Activated CD4-positive, alpha-beta T cell treated with anti-CD3 and anti-CD28 coated beads, Interleukin-2, amount 50 U/mL, for 16 hours (primary cell): ENCODE results near the gene CYBA.

ENCODE experiments used
- DNase-seq: peaks from one replicate; pipeline ENCODE4 v3.0.0-alpha.2; 2020

The CYBA gene

GRCh38 chr16:88642881-88643643 lies 7.8 kb downstream of the CYBA start:
- DNase-seq = no peak

- DNase-seq = no peak
Measured at GRCh38 chr16:88640498-88641247, 10.2 kb downstream of the CYBA start.

GRCh38 chr16:88640039-88640495 lies 10.8 kb downstream of the CYBA start:
- DNase-seq = no peak

- no peak for DNase-seq
Measured at GRCh38 chr16:88639231-88640038, 11.4 kb downstream of the CYBA start.

- DNase-seq = no peak
Measured at GRCh38 chr16:88638323-88639230, 12.3 kb downstream of the CYBA start, which contains the start of gene IL17C. IL17C (plus strand) TSS chr16:88638572; CDS start chr16:88638642, 70 bp downstream.

GRCh38 chr16:88636488-88637265 lies 14.2 kb downstream of the CYBA start:
- no peak for DNase-seq

DNA sequence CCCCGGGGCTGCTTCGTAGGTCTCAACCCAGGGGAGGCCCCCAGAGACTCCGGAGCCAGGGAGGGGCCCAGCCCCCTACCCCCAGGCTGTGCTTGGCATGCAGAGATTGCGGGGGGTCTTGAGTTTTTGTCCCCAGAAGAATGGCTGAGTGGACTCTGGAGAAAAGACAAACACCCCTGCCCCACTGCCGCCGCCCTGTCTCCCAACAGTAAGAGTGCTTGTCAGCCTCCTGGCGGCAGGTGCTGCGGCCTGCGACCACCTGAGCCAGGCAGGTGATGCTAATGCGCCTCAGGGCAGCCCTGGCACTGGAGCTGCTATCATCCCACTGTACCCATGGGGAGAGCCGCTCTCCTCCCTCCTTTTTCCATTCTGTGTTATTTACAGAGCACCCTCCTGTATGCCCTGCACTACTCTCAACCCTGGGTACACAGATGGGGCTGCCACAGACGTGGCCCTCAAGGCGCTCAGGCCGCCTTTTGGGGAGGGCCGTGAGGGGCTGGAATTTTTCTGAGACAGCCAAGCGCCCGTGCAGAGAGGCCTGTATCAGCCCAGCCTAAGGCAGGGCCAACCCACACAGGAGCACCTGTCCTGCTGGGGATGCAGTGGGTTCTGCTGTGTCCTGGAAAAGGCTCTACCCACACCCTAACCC lies 15.1 kb downstream of the CYBA start:
- no peak for DNase-seq

DNA sequence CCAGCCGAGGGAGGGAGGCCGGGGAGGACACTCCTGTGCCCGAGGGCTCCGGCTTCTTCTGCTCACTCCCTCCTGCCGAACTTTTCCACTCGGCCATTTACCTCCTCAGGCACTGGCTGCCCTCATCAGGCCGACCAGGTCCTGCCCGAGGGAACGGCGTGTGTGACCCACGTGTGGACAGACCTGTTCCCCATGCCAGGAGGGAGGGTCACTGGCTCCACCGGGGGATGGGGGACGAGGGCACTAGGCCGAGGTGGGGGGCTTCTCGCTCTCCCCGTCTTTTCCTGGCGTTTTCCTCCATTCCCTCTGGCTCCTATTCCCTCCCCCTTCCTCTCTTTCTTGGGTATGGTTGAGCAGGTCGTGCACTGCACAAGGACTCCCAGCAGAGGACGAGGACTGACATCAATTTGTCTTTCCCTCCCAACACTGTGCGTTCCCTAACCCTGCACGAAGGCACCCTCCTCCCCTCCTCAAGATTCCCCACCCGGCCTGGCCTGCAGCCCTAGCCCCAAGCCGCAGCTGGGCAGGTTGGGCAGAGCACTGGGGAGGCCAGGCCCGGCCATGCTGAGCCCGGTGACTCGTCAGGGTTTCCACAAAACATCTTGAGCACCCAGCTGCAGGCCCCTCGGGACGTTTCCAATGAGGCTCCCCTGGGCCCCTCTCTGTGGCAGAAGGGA lies 15.7 kb downstream of the CYBA start:
- no peak for DNase-seq

DNA sequence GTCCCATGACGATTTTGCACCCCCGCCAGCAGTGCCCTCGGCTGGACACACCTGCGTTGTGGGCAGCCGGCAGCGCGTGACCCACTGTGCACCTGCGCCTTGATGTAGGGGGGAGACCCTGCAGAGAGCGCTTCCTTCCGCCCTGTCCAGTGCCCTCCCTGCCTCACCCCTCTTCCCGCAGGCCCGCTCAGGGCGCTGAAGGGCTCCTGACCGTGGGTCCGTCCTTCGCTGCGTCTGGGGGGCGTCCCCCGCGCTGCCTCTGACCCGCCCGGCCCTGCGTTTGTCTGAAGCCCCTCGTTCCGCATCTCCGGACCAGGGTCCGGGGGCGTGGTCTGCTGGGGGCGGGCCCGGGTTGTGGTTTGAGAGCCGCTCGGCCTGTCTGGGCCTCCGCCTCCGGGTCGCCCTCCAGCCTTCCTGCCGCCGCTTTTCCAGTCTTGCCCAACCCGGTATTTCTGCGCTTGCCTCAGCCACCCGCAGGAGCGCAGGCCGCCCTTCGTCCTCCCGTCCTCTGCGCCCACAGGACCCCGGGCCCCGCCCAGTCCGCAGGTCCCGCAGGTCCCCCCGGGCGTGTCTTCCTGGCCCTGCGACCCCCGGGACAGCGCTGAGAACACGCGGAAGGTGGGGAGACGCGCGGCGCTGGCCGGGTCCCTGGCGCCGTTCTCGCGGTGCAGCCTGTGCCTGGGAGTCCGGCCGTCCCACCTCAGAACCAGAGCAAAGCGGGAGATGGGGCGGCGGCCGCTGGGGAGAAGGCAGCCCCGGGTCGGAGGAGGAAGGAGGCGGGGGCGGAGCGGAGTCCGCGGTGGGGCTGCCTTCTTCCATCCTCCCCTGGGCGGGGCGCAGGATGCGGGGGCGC lies 16.5 kb downstream of the CYBA start:
- DNase-seq = peak; percentile 53

DNA sequence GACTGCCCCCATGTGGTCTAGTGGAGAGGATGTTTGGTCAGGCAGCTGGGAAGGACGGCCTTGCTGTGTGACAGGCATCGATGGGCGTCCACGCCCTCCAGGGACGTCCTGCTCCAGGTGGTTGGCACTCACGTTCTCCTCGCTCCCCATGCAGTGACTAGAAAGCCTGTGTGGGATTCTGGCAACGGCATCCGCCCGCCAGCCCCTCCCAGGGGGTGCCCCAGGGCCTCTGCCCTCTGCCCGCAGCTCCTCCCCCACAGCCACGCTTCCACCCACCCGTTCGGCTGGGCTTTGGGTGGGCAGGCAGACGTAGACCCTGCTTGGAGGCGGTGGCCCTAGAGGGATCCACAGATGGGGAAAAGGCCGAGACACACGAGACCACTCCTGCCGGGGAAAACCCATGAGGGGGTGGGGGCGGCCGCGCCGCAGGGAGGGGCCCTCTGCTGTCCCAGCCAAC lies 17.1 kb downstream of the CYBA start:
- peak; percentile 59 for DNase-seq

- DNase-seq = no peak
Measured at GRCh38 chr16:88632587-88632930, 18.3 kb downstream of the CYBA start.

GRCh38 chr16:88631920-88632586 lies 18.8 kb downstream of the CYBA start:
- no peak for DNase-seq

DNA sequence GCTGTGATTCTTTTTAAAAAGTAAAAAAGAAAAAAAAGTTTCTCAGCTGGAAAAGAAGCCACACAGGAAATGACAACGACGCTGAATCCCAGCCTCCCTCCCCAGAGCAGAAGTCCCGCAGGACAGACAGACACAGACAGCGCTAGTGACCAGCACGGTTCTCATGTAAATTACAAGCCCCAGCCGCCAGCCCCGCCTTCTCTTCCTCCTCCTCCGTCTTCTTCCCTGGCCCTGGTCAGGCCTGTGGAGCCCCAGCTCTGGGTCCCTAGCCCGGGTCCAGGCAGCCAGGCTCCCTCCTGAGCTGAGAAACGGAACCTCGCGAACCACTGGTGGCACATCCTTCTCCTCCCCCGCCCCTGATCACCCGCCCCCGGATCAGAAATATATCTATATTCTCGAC lies 19.5 kb downstream of the CYBA start:
- no peak for DNase-seq

DNA sequence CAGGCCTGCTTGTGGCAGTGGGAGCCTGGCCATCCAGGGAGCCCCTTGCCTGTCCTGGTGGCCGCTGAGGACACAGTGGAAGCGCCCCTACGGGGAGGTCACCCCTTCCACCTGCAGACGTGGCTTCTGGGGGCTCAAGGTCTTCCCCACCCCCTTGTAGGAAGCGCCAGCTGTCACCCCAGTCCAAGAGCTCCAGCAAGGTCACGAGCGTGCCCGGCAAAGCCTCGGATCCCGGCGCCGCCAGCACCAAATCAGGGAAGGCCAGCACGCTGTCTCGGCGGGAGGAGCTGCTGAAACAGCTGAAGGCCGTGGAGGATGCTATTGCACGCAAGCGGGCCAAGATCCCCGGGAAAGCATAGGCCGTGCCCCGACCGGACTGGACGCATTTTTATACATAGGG lies 19.9 kb downstream of the CYBA start:
- no peak for DNase-seq

GRCh38 chr16:88630433-88630832 lies 20.4 kb downstream of the CYBA start:
- no peak for DNase-seq

GRCh38 chr16:88629835-88630234 lies 21.0 kb downstream of the CYBA start:
- no peak for DNase-seq

DNA sequence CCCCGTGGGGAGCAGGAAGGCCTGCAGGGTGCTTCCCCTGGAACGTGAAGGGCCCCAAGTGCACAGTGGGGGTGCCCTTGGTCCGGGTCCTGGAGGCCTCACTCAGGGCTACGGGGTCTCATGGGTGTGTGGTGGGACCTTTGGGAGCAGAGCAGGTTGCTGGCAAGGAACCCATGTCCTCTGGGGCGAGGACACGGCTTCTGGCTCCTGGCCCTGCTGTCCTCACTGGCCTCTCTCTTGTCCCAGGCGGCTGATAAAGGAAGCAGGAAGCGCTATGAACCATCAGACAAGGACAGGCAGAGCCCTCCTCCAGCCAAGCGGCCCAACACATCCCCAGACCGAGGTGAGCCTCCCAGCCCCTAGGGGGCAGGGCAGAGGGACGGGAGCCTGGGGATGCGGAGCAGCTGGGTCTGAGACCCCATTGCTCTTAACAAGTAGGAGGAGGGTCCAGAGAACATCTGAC lies 22.3 kb downstream of the CYBA start:
- no peak for DNase-seq
